Renal pelvis (tissue), 4 donors: ENCODE measurements around the gene SERPINA4. TPM values are rescaled to one million over a fixed set of nuclear protein-coding genes. Genes with fewer than 3 reads are reported as not detected.
"Not testable (repeated sequence)": the region's sequence is repeated elsewhere in the genome, so short reads cannot be mapped to it uniquely, and the experiment has no call there.

Experiments used
- DNase-seq: peaks from one replicate; pipeline ENCODE4 v3.0.0-alpha.2; 2013
- polyA plus RNA-seq, 3 donors: library from polyadenylated mRNA; unstranded; fragments of 120-200 nt; gene quantifications; one replicate each; pipeline ENCODE4 v1.2.1, GENCODE V29; 2013; ENCODE audit not compliant: insufficient read length in 3 of 3

SERPINA4 gene
- polyA plus RNA-seq, 3 donors = 0.80 to 1.7 (median 1.3) TPM

GRCh38 chr14:94591073-94591472 is 29.8 kb downstream of the SERPINA4 start:
- DNase-seq = no peak

GRCh38 chr14:94591871-94592270 is 30.6 kb downstream of the SERPINA4 start:
- no peak for DNase-seq

GRCh38 chr14:94592457-94592856 is 31.2 kb downstream of the SERPINA4 start:
- DNase-seq = no peak

- DNase-seq = no peak
Measured at GRCh38 chr14:94593376-94593748, 32.1 kb downstream of the SERPINA4 start.

- no peak for DNase-seq
Measured at GRCh38 chr14:94593749-94594431, 32.6 kb downstream of the SERPINA4 start.

GRCh38 chr14:94594441-94594840 is 33.2 kb downstream of the SERPINA4 start:
- DNase-seq = no peak

GRCh38 chr14:94595912-94596311 is 34.7 kb downstream of the SERPINA4 start:
- DNase-seq = no peak

- no peak for DNase-seq
Measured at GRCh38 chr14:94596361-94596760, 35.1 kb downstream of the SERPINA4 start.

- DNase-seq = no peak
Measured at GRCh38 chr14:94597788-94598187, 36.5 kb downstream of the SERPINA4 start.

- no peak for DNase-seq
Measured at GRCh38 chr14:94598506-94598815, 37.2 kb downstream of the SERPINA4 start.

- DNase-seq = no peak
Measured at GRCh38 chr14:94598816-94599655, 37.8 kb downstream of the SERPINA4 start.

- DNase-seq = no peak
Measured at GRCh38 chr14:94599656-94600004, 38.4 kb downstream of the SERPINA4 start.

GRCh38 chr14:94600148-94600545 is 38.9 kb downstream of the SERPINA4 start:
- DNase-seq = no peak

GRCh38 chr14:94601884-94602391 is 40.7 kb downstream of the SERPINA4 start:
- DNase-seq = no peak

- no peak for DNase-seq
Measured at GRCh38 chr14:94602722-94603121, 41.5 kb downstream of the SERPINA4 start.

GRCh38 chr14:94605361-94605760 is 44.1 kb downstream of the SERPINA4 start:
- DNase-seq = no peak

- DNase-seq = not testable (repeated sequence)
Measured at GRCh38 chr14:94608966-94609365, 47.7 kb downstream of the SERPINA4 start.

GRCh38 chr14:94611179-94611578 is 49.9 kb downstream of the SERPINA4 start:
- DNase-seq = no peak

GRCh38 chr14:94612174-94612573 is 50.9 kb downstream of the SERPINA4 start, which contains the start of gene SERPINA3:
Gene SERPINA3 (plus strand): TSS chr14:94612391. CDS start chr14:94614442, 2,051 bp downstream.
- DNase-seq = no peak

- no peak for DNase-seq
Measured at GRCh38 chr14:94612580-94613554, 51.6 kb downstream of the SERPINA4 start.

GRCh38 chr14:94613720-94614644 is 52.7 kb downstream of the SERPINA4 start:
- no peak for DNase-seq
